Panc1 (cell line): ENCODE data around the gene TMX1. TPM values are rescaled to one million over a fixed set of nuclear protein-coding genes. Genes with fewer than 3 reads are reported as not detected.

Source experiments
- ATAC-seq: fragments of 200-7000 bp; cut with Tn5 transposase; 2 replicates; pipeline ENCODE4 v1.9.1; 2020; ENCODE audit warnings: mild to moderate bottlenecking, moderate library complexity
- BruUV-seq: library from RNA; stranded (reverse); fragments of 400-500 nt; replicated peaks from 2 replicates; lab custom pipeline; 2021; lab: Mats Ljungman, UMichigan
- CTCF ChIA-PET: fragments of 300-600 bp; sonication (Branson Sonifier 250); formaldehyde crosslinking; loops from one replicate; lab custom pipeline; 2022; ENCODE audit warnings: antibody characterized with exemption; lab: Charles Lee
- POLR2A ChIA-PET: fragments of 300-600 bp; sonication (Branson Sonifier 250); formaldehyde crosslinking; loops from one replicate; lab custom pipeline; 2022; ENCODE audit warnings: antibody characterized with exemption; lab: Charles Lee
- DNase-seq: peaks from one replicate; pipeline ENCODE4 v3.0.0-alpha.2; 2010; ENCODE audit warnings: low read depth, low spot score
- H3K27ac ChIP-seq: 2 replicates; pipeline ENCODE4 v1.5.1; 2011; ENCODE audit warnings: mild to moderate bottlenecking, low read length, inconsistent platforms
- H3K27me3 ChIP-seq: fragments of 200-500 bp; sonication (Bioruptor generic); 2 replicates; pipeline ENCODE4 v1.6.0; 2014; ENCODE audit warnings: low read length, inconsistent platforms; ENCODE audit not compliant: control insufficient read depth, insufficient read depth
- H3K36me3 ChIP-seq: fragments of 200-500 bp; sonication (Bioruptor generic); 2 replicates; pipeline ENCODE4 v1.5.1; 2014; ENCODE audit warnings: inconsistent platforms, mild to moderate bottlenecking, low read length, moderate library complexity; ENCODE audit not compliant: control insufficient read depth, insufficient read depth
- H3K4me1 ChIP-seq: 2 replicates; pipeline ENCODE4 v1.5.1; 2011; ENCODE audit warnings: inconsistent platforms, mild to moderate bottlenecking, low read length, moderate library complexity; ENCODE audit not compliant: control insufficient read depth, insufficient read depth
- H3K4me3 ChIP-seq, 2 experiments: 2 replicates each; pipeline ENCODE4 v1.5.1; 2011 to 2012; ENCODE audit warnings: low read depth in 2 of 2, low read length in 2 of 2, mild to moderate bottlenecking in 2 of 2, inconsistent platforms in 1 of 2, moderate library complexity in 1 of 2
- H3K9me3 ChIP-seq: fragments of 200-500 bp; sonication (Bioruptor generic); 2 replicates; pipeline ENCODE4 v1.5.1; 2014; ENCODE audit warnings: low read depth, mild to moderate bottlenecking, inconsistent platforms, low read length, moderate library complexity; ENCODE audit not compliant: control insufficient read depth, insufficient read depth
- CTCF ChIP-seq: fragments of 450-650 bp; IDR thresholded peaks from 2 replicates; pipeline ENCODE4 v1.5.1; 2017; ENCODE audit warnings: mild to moderate bottlenecking
- REST ChIP-seq, 2 experiments: IDR thresholded peaks; 2 replicates each; pipeline ENCODE4 v1.6.1; 2011 to 2012; ENCODE audit warnings: low read depth in 2 of 2, control low read depth in 1 of 2, low read length in 1 of 2, mild to moderate bottlenecking in 1 of 2, moderate library complexity in 1 of 2; ENCODE audit not compliant: insufficient read depth in 1 of 2
- in situ Hi-C: cut with HindIII; loops from 2 replicates; pipeline ENCODE4 v1.10.0; 2016; ENCODE audit warnings: low sequenced_read_pairs, low pct_unique_long_range_greater_than_20kb
- intact Hi-C: fragments of 100-400 bp; cut with micrococcal nuclease; formaldehyde crosslinking; loops from one replicate; pipeline ENCODE4 v1.10.0; 2022; ENCODE audit not compliant: unreplicated experiment
- total RNA-seq: library from RNA; stranded (reverse); gene quantifications from one replicate; pipeline ENCODE4 v1.2.1, GENCODE V29; 2021; ENCODE audit not compliant: unreplicated experiment

TMX1 gene
- total RNA-seq, 1 experiment from 2014 or later, result 34.9 TPM

GRCh38 chr14:51283402-51284085 is 43.5 kb downstream of the TMX1 start:
- in situ Hi-C loops (no loop called here), intact Hi-C loops (loop anchor here (1.0 to 10.0 kb wide), 2 partner anchors 371 to 497 kb away; partner anchors contain the start of gene FRMD6)
- ChIA-PET CTCF (interaction anchor here (0.8 kb wide), 1 partner anchor 491 kb away, joined by 3 read pairs; no protein-coding TSS in a partner anchor), POLR2A (no interaction called here)
- peak overlapping the region; percentile 9; the same call in 1 of the 2 replicates for H3K27ac ChIP-seq
- ATAC-seq (peak; percentile 80), DNase-seq (peak; percentile 74)
- H3K9me3 ChIP-seq, result no peaks in the 10 kb centered on the region
- no peaks in the 10 kb centered on the region for H3K4me1 ChIP-seq
- TF ChIP-seq CTCF (peak; percentile 67; the same call in 1 of the 2 replicates), REST (IDR thresholded peaks at IDR 0.05; ENCODE audit: insufficient read depth in 1 of 2, low read depth in 2 of 2, low read length in 1 of 2) (no peak)
- H3K4me3 ChIP-seq, result no peak overlapping the region
- BruUV-seq, result no TSS peak
- H3K27me3 ChIP-seq, result no peaks in the 10 kb centered on the region
- no peaks in the 10 kb centered on the region; the same call in 1 of the 2 replicates for H3K36me3 ChIP-seq

GRCh38 chr14:51284241-51284640 is 44.2 kb downstream of the TMX1 start:
- no peaks in the 10 kb centered on the region for H3K27me3 ChIP-seq
- DNase-seq (no peak), ATAC-seq (no peak)
- ChIA-PET CTCF (no interaction called here), POLR2A (no interaction called here)
- in situ Hi-C loops, result no loop called here
- BruUV-seq, result no TSS peak
- H3K27ac ChIP-seq, result peak overlapping the region; percentile 9; the same call in 1 of the 2 replicates
- H3K9me3 ChIP-seq, result no peaks in the 10 kb centered on the region
- no peaks in the 10 kb centered on the region for H3K4me1 ChIP-seq
- H3K36me3 ChIP-seq, result no peaks in the 10 kb centered on the region; the same call in 1 of the 2 replicates
- no peak overlapping the region for H3K4me3 ChIP-seq
- no peak for TF ChIP-seq REST (IDR thresholded peaks at IDR 0.05; ENCODE audit: insufficient read depth in 1 of 2, low read depth in 2 of 2, low read length in 1 of 2)
- intact Hi-C loops, result loop anchor here (10.0 kb wide), 1 partner anchor 371 kb away; the partner anchor contains the start of gene FRMD6
